H1 (cell line): ENCODE measurements around the gene TACC2. TPM values are rescaled to one million over a fixed set of nuclear protein-coding genes. Genes with fewer than 3 reads are reported as not detected.

Experiments used
- CTCF ChIA-PET: fragments of 300-600 bp; sonication (Branson Sonifier 250); formaldehyde crosslinking; loops from one replicate; lab custom pipeline; 2021; ENCODE audit not compliant: partially characterized antibody; lab: Charles Lee
- POLR2A ChIA-PET: fragments of 300-600 bp; sonication (Branson Sonifier 250); formaldehyde crosslinking; loops from one replicate; lab custom pipeline; 2021; ENCODE audit warnings: inconsistent platforms; ENCODE audit not compliant: partially characterized antibody; lab: Charles Lee
- DNase-seq, 2 experiments: peaks; one replicate each; pipeline versions ENCODE4 v3.0.0 to v3.0.0-alpha.2; 2010 to 2022; ENCODE audit warnings: low spot score in 2 of 2, low read depth in 1 of 2, mixed read lengths in 1 of 2
- FAIRE-seq: peaks from 2 replicates; lab custom pipeline; 2011; peaks lifted over from hg19 to GRCh38; lab: Jason Lieb, UNC
- H2AFZ ChIP-seq: 2 replicates; pipeline ENCODE4 v1.8.1; 2012; ENCODE audit warnings: low read length, inconsistent platforms
- H2AK5ac ChIP-seq: 2 replicates; pipeline ENCODE4 v1.6.1; 2013; ENCODE audit warnings: low read depth, low read length
- H2BK120ac ChIP-seq: replicated peaks from 2 replicates; pipeline ENCODE3; 2013; ENCODE audit warnings: low read depth, low read length, inconsistent platforms
- H2BK12ac ChIP-seq: 2 replicates; pipeline ENCODE4 v1.6.1; 2013; ENCODE audit warnings: low read depth, low read length
- H2BK15ac ChIP-seq: 2 replicates; pipeline ENCODE4 v1.6.1; 2013; ENCODE audit warnings: low read length
- H2BK20ac ChIP-seq: 2 replicates; pipeline ENCODE4 v1.6.1; 2013; ENCODE audit warnings: low read length
- H2BK5ac ChIP-seq: 2 replicates; pipeline ENCODE4 v1.6.1; 2013; ENCODE audit warnings: low read depth, low read length
- H3K14ac ChIP-seq: 2 replicates; pipeline ENCODE4 v1.6.1; 2013; ENCODE audit warnings: inconsistent platforms; ENCODE audit not compliant: insufficient read length
- H3K18ac ChIP-seq: 2 replicates; pipeline ENCODE4 v1.6.1; 2013; ENCODE audit warnings: low read length; ENCODE audit errors: extremely low read depth
- H3K23ac ChIP-seq: 2 replicates; pipeline ENCODE4 v1.6.1; 2013; ENCODE audit warnings: inconsistent platforms; ENCODE audit not compliant: insufficient read length
- H3K23me2 ChIP-seq: 2 replicates; pipeline ENCODE4 v1.6.1; 2013; ENCODE audit warnings: low read depth, low read length
- H3K27ac ChIP-seq: 2 replicates; pipeline ENCODE4 v1.6.1; 2011; ENCODE audit warnings: low read depth, low read length, inconsistent platforms
- H3K27me3 ChIP-seq, 4 experiments: replicated peaks in 1 of 4; 1 replicate in 1 of 4; 2 replicates in 3 of 4; pipeline versions ENCODE4 v1.6.1 to v1.8.1; 2011 to 2013; ENCODE audit warnings: low read length in 3 of 4, mild to moderate bottlenecking in 3 of 4, inconsistent platforms in 2 of 4, mixed read lengths in 2 of 4, moderate library complexity in 1 of 4; ENCODE audit not compliant: control insufficient read depth in 3 of 4, insufficient read depth in 3 of 4; ENCODE audit errors: extremely low read depth in 1 of 4
- H3K36me3 ChIP-seq, 4 experiments: 2 replicates each; pipeline versions ENCODE4 v1.6.1 to v1.8.1; 2011 to 2013; ENCODE audit warnings: mild to moderate bottlenecking in 4 of 4, low read length in 3 of 4, moderate library complexity in 2 of 4, control low read depth in 1 of 4, inconsistent platforms in 1 of 4; ENCODE audit not compliant: insufficient read depth in 4 of 4, control insufficient read depth in 2 of 4
- H3K4ac ChIP-seq: replicated peaks from 2 replicates; pipeline ENCODE3; 2013; ENCODE audit warnings: low read length, low read depth, mixed read lengths, inconsistent platforms; ENCODE audit not compliant: insufficient read length
- H3K4me1 ChIP-seq, 4 experiments: replicated peaks in 1 of 4; 1 replicate in 1 of 4; 2 replicates in 3 of 4; pipeline versions ENCODE4 v1.6.1 to v1.8.1; 2011 to 2013; ENCODE audit warnings: low read length in 3 of 4, inconsistent platforms in 2 of 4, mixed read lengths in 1 of 4; ENCODE audit not compliant: insufficient read depth in 4 of 4, control insufficient read depth in 3 of 4
- H3K4me2 ChIP-seq, 2 experiments: 2 replicates each; pipeline versions ENCODE4 v1.6.1 to v1.8.1; 2011 to 2013; ENCODE audit warnings: low read depth in 2 of 2, low read length in 2 of 2, control low read depth in 1 of 2, inconsistent platforms in 1 of 2, mild to moderate bottlenecking in 1 of 2; ENCODE audit not compliant: insufficient read depth in 1 of 2
- H3K4me3 ChIP-seq, 4 experiments: fragments of 200-600, 300-600 bp in 1 of 4; sonication (generic), shearing (Covaris generic), sonication (Bioruptor Twin) in 1 of 4; 2 replicates each; pipeline versions ENCODE4 v1.5.1 to v1.8.1; 2011 to 2016; ENCODE audit warnings: low read length in 4 of 4, low read depth in 3 of 4, control low read depth in 2 of 4, inconsistent platforms in 2 of 4, mild to moderate bottlenecking in 2 of 4, mixed read lengths in 1 of 4, moderate library complexity in 1 of 4; ENCODE audit not compliant: insufficient read depth in 2 of 4; ENCODE audit errors: extremely low read depth in 1 of 4
- H3K56ac ChIP-seq: replicated peaks from 2 replicates; pipeline ENCODE3; 2013; ENCODE audit warnings: low read depth, mild to moderate bottlenecking, mixed read lengths, low read length, inconsistent platforms; ENCODE audit not compliant: insufficient read length
- H3K79me1 ChIP-seq: 2 replicates; pipeline ENCODE4 v1.6.1; 2013; ENCODE audit warnings: low read depth, low read length, control low read depth
- H3K79me2 ChIP-seq, 2 experiments: 2 replicates each; pipeline versions ENCODE4 v1.6.1 to v1.8.1; 2012 to 2013; ENCODE audit warnings: low read length in 2 of 2, mild to moderate bottlenecking in 2 of 2, inconsistent platforms in 1 of 2; ENCODE audit not compliant: insufficient read depth in 2 of 2, control insufficient read depth in 1 of 2
- H3K9ac ChIP-seq, 4 experiments: replicated peaks in 1 of 4; 1 replicate in 1 of 4; 2 replicates in 3 of 4; pipeline versions ENCODE4 v1.6.1 to v1.8.1; 2011 to 2013; ENCODE audit warnings: low read depth in 3 of 4, low read length in 3 of 4, control low read depth in 2 of 4, mild to moderate bottlenecking in 2 of 4, moderate library complexity in 2 of 4, inconsistent platforms in 1 of 4; ENCODE audit errors: extremely low read depth in 1 of 4
- H3K9me3 ChIP-seq, 2 experiments: 2 replicates each; pipeline versions ENCODE4 v1.6.1 to v1.8.1; 2012 to 2013; ENCODE audit warnings: mild to moderate bottlenecking in 2 of 2, moderate library complexity in 2 of 2, control low read depth in 1 of 2, inconsistent platforms in 1 of 2, low read depth in 1 of 2, low read length in 1 of 2, mixed read lengths in 1 of 2; ENCODE audit not compliant: insufficient read depth in 2 of 2
- H4K20me1 ChIP-seq, 2 experiments: replicated peaks in 1 of 2; 2 replicates each; pipeline versions ENCODE3 to v1.8.1; 2011 to 2013; ENCODE audit warnings: inconsistent platforms in 2 of 2, low read length in 2 of 2, mild to moderate bottlenecking in 1 of 2; ENCODE audit not compliant: insufficient read depth in 2 of 2, control insufficient read depth in 1 of 2
- H4K5ac ChIP-seq: 2 replicates; pipeline ENCODE4 v1.6.1; 2013; ENCODE audit warnings: low read length, low read depth, mixed read lengths, inconsistent platforms; ENCODE audit not compliant: insufficient read length
- H4K8ac ChIP-seq: 2 replicates; pipeline ENCODE4 v1.8.0; 2013; ENCODE audit warnings: mild to moderate bottlenecking, moderate library complexity, low read length, inconsistent platforms; ENCODE audit not compliant: insufficient read depth; ENCODE audit errors: extremely low read depth
- H4K91ac ChIP-seq: replicated peaks from 2 replicates; pipeline ENCODE3; 2013; ENCODE audit warnings: low read length, mixed read lengths, inconsistent platforms; ENCODE audit not compliant: insufficient read length
- CREB1 ChIP-seq: IDR thresholded peaks from 2 replicates; pipeline ENCODE4 v1.6.1; 2012; ENCODE audit warnings: inconsistent platforms
- CTBP2 ChIP-seq: IDR thresholded peaks from 2 replicates; pipeline ENCODE4 v1.7.0; 2011; ENCODE audit warnings: borderline replicate concordance, mild to moderate bottlenecking, moderate library complexity, mixed read lengths, low read length; ENCODE audit not compliant: insufficient read depth, insufficient read length
- EZH2 ChIP-seq: fragments of 200-600 bp; sonication (generic); IDR thresholded peaks from 2 replicates; pipeline ENCODE4 v1.7.1; 2012; ENCODE audit warnings: low read depth, mild to moderate bottlenecking, moderate library complexity, low read length, inconsistent platforms; ENCODE audit not compliant: severe bottlenecking
- NANOG ChIP-seq: IDR thresholded peaks from 2 replicates; pipeline ENCODE4 v1.6.1; 2011; ENCODE audit warnings: low read length, low read depth, mild to moderate bottlenecking, inconsistent platforms; ENCODE audit not compliant: insufficient read depth, poor library complexity, severe bottlenecking
- SIN3A ChIP-seq, 2 experiments: IDR thresholded peaks in 1 of 2; conservative IDR thresholded peaks in 1 of 2; 2 replicates each; pipeline ENCODE4 v1.6.1; 2011 to 2012; ENCODE audit warnings: low read length in 2 of 2, improper control_type of control experiment in 1 of 2, low read depth in 1 of 2, mild to moderate bottlenecking in 1 of 2
- SIRT6 ChIP-seq: IDR thresholded peaks from one replicate; pipeline ENCODE4 v1.7.1; 2012; ENCODE audit warnings: low read length, inconsistent platforms
- SP4 ChIP-seq: IDR thresholded peaks from 2 replicates; pipeline ENCODE4 v1.6.1; 2012; ENCODE audit warnings: low read length, inconsistent platforms
- SRF ChIP-seq: IDR thresholded peaks from 2 replicates; pipeline ENCODE4 v1.6.1; 2011; ENCODE audit warnings: mild to moderate bottlenecking, low read depth, low read length, moderate library complexity
- SUZ12 ChIP-seq: fragments of 200-600 bp; sonication (generic); IDR thresholded peaks from 2 replicates; pipeline ENCODE4 v1.6.1; 2012; ENCODE audit warnings: mild to moderate bottlenecking, inconsistent platforms, low read length, moderate library complexity, mixed read lengths
- WGBS, 2 experiments: shearing (Covaris generic) in 1 of 2; methylation state at CpG; one replicate each; pipeline versions ENCODE4 v1.1.6 to v1.1.7; 2013 to 2015; ENCODE audit warnings: low lambda C conversion rate in 2 of 2, mixed read lengths in 2 of 2, inconsistent platforms in 1 of 2, low coverage in 1 of 2, missing lambda C conversion rate in 1 of 2; ENCODE audit not compliant: insufficient replicate concordance in 2 of 2, insufficient coverage in 1 of 2, insufficient read length in 1 of 2; ENCODE audit errors: extremely low coverage in 1 of 2, missing lambda C conversion rate in 1 of 2; 5-methylcytosine and 5-hydroxymethylcytosine counted together
- polyA plus RNA-seq, 7 experiments: library from polyadenylated mRNA; depleted of rRNA in 3 of 7; stranded (reverse) in 5 of 7; unstranded in 2 of 7; fragments of >200 nt in 5 of 7; fragments of 200-250 nt in 2 of 7; gene quantifications; 1 replicate in 5 of 7; 2 replicates in 1 of 7; 4 replicates in 1 of 7; pipeline versions ENCODE4 v1.2.1 to v1.2.3, GENCODE V29; 2011 to 2013; ENCODE audit warnings: missing spikeins in 2 of 7, mixed read lengths in 2 of 7
- total RNA-seq: library from RNA; stranded (reverse); fragmentation: NEBNext Ultra II Directional; extraction: Animal tissue kit (Norgen Biotek cat#: 25700); gene quantifications from 2 replicates; pipeline ENCODE4 v1.2.1, GENCODE V29; 2021

TACC2 gene
- total and polyA plus RNA-seq, 2 of the 8 experiments (the other 6 are each of a cell fraction or from before 2014, with no cell fraction given) = 21.2 to 46.6 TPM

GRCh38 chr10:122190176-122190943 is 201.4 kb downstream of the TACC2 start:
- H3K18ac ChIP-seq = no peak overlapping the region; the same call in 1 of the 2 replicates
- H2BK120ac ChIP-seq = no peak overlapping the region
- no peak overlapping the region for H3K23ac ChIP-seq
- peaks cover 3 to 92% of the 10 kb centered on the region in 2 experiments; a peak in 3 of 4 replicates for H3K79me2 ChIP-seq
- H2BK5ac ChIP-seq = peak overlapping the region; percentile 66; the same call in 1 of the 2 replicates
- no peak overlapping the region for H3K27ac ChIP-seq
- H3K4me3 ChIP-seq = no peak overlapping the region
- no peak overlapping the region for H3K4ac ChIP-seq
- no peak overlapping the region for H4K8ac ChIP-seq
- no peak overlapping the region for H2BK15ac ChIP-seq
- DNase-seq = no peak
- 0 out of 2 replicates have a peak overlapping the region, but pooled peaks have one; percentile 39 for H2BK12ac ChIP-seq
- H2BK20ac ChIP-seq = no peak overlapping the region
- H4K20me1 ChIP-seq = peaks cover 2 to 15% of the 10 kb centered on the region in 2 experiments
- H4K5ac ChIP-seq = no peak overlapping the region
- 84% methylated on average over 19 of the region's 19 CpGs; no CpG with 5 or more reads in 1 of the 2 experiments for WGBS, 2 experiments
- POLR2A ChIA-PET = interaction anchor here (21.8 kb wide), 1 partner anchor 23 kb away, joined by 237 read pairs; no protein-coding TSS in a partner anchor
- H3K56ac ChIP-seq = no peak overlapping the region
- H3K23me2 ChIP-seq = no peaks in the 10 kb centered on the region
- TF ChIP-seq SIN3A (conservative IDR thresholded peaks at IDR 0.05 in 1 of 2, IDR thresholded peaks at IDR 0.05 in 1 of 2; ENCODE audit: low read depth in 1 of 2, low read length in 2 of 2) (no peak), EZH2 (no peak), SRF (no peak), SP4 (no peak), CTBP2 (no peak), SIRT6 (no peak), NANOG (no peak), SUZ12 (no peak), CREB1 (no peak)
- no peaks in the 10 kb centered on the region for H3K27me3 ChIP-seq
- H3K9me3 ChIP-seq = no peaks in the 10 kb centered on the region
- H3K36me3 ChIP-seq = peaks cover 0 to 5% (median 2%) of the 10 kb centered on the region in 4 experiments; a peak in 3 of 8 replicates
- H3K9ac ChIP-seq = no peak overlapping the region
- no peak overlapping the region for H3K4me2 ChIP-seq
- H2AFZ ChIP-seq = no peak overlapping the region
- no peak for FAIRE-seq
- CTCF ChIA-PET = interaction anchor here (0.6 to 3.5 kb wide), 10 partner anchors 8 to 136 kb away, joined by 3 to 22 read pairs (median 4); no protein-coding TSS in a partner anchor
- peaks cover 32% of the 10 kb centered on the region for H3K79me1 ChIP-seq
- H4K91ac ChIP-seq = no peak overlapping the region
- H3K14ac ChIP-seq = no peak overlapping the region
- peaks cover 9 to 18% (median 14%) of the 10 kb centered on the region in 4 experiments for H3K4me1 ChIP-seq
- no peak overlapping the region for H2AK5ac ChIP-seq
